Activated B cell treated with CpG ODN at 0.5 μM for 24 hours (primary cell): ENCODE data around the gene URI1. TPM values are rescaled to one million over a fixed set of nuclear protein-coding genes. Genes with fewer than 3 reads are reported as not detected.

ENCODE experiments used
- ATAC-seq: fragments of 200-7000 bp; cut with Tn5 transposase; one replicate; pipeline ENCODE4 v1.10.0; 2021; ENCODE audit warnings: low read depth, mild to moderate bottlenecking, moderate library complexity
- CTCF ChIA-PET: fragments of 350-600 bp; sonication (Branson Sonifier 250); formaldehyde crosslinking; loops from one replicate; lab custom pipeline; 2021; ENCODE audit warnings: antibody characterized with exemption; lab: Charles Lee
- POLR2A ChIA-PET: fragments of 350-600 bp; sonication (Branson Sonifier 250); formaldehyde crosslinking; loops from one replicate; lab custom pipeline; 2021; ENCODE audit warnings: antibody characterized with exemption; lab: Charles Lee
- DNase-seq: peaks from one replicate; pipeline ENCODE4 v3.0.0; 2022
- H3K27ac Mint-ChIP-seq: one replicate; pipeline ENCODE4 v1.8.0; 2020; ENCODE audit warnings: mixed read lengths
- H3K27me3 Mint-ChIP-seq: one replicate; pipeline ENCODE4 v1.8.0; 2021; ENCODE audit warnings: mixed read lengths
- H3K36me3 Mint-ChIP-seq: one replicate; pipeline ENCODE4 v1.8.0; 2021; ENCODE audit warnings: low read depth, mixed read lengths
- H3K4me1 Mint-ChIP-seq: one replicate; pipeline ENCODE4 v1.8.0; 2021; ENCODE audit warnings: mixed read lengths
- H3K4me3 Mint-ChIP-seq: one replicate; pipeline ENCODE4 v1.8.0; 2020; ENCODE audit warnings: mild to moderate bottlenecking, mixed read lengths
- H3K9me3 Mint-ChIP-seq: one replicate; pipeline ENCODE4 v1.8.0; 2020; ENCODE audit warnings: mixed read lengths
- intact Hi-C: fragments of 100-400 bp; cut with micrococcal nuclease; formaldehyde crosslinking; loops from one replicate; pipeline ENCODE4 v1.15.1; 2024
- total RNA-seq: library from RNA; stranded (reverse); gene quantifications from 2 replicates; pipeline ENCODE4 v1.2.3, GENCODE V29; 2022
- TF ChIP-seq, protein P1 (sequence below): fragments of 200-600 bp; IDR thresholded peaks from one replicate; pipeline ENCODE4 v1.8.0; 2022; ENCODE audit warnings: antibody characterized with exemption, mild to moderate bottlenecking

URI1 gene
- total RNA-seq, 1 donor from 2014 or later = 50.6 TPM

DNA sequence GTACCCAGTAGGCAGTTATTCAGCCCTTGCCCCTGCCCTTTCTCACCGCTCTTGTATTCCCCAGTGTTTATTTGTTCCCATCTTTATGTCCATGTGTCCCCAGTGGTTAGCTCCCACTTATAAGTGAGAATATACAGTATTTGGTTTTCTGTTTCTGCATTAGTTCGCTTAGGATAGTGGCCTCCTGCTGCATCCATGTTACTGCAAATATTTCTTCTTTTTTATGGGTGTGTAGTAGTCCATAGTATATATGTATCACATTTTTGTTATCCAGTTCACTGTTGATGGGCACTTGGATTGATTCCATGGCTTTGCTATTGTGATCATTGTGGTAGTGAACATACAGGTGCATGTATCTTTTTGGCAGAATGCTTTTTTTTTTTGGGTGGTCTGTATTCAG lies 32.7 kb downstream of the URI1 start:
- no peak overlapping the region for H3K27ac Mint-ChIP-seq
- no peaks in the 10 kb centered on the region for H3K27me3 Mint-ChIP-seq
- DNase-seq = no peak
- intact Hi-C loops = loop anchor here (5.0 kb wide), 2 partner anchors 32 to 38 kb away; partner anchors contain the start of gene URI1
- ATAC-seq = no peak
- POLR2A ChIA-PET = no interaction called here
- no peaks in the 10 kb centered on the region for H3K36me3 Mint-ChIP-seq
- H3K4me3 Mint-ChIP-seq = no peak overlapping the region
- CTCF ChIA-PET = no interaction called here
- peaks cover 45% of the 10 kb centered on the region for H3K4me1 Mint-ChIP-seq
- no peaks in the 10 kb centered on the region for H3K9me3 Mint-ChIP-seq
- TF ChIP-seq, protein P1, sequence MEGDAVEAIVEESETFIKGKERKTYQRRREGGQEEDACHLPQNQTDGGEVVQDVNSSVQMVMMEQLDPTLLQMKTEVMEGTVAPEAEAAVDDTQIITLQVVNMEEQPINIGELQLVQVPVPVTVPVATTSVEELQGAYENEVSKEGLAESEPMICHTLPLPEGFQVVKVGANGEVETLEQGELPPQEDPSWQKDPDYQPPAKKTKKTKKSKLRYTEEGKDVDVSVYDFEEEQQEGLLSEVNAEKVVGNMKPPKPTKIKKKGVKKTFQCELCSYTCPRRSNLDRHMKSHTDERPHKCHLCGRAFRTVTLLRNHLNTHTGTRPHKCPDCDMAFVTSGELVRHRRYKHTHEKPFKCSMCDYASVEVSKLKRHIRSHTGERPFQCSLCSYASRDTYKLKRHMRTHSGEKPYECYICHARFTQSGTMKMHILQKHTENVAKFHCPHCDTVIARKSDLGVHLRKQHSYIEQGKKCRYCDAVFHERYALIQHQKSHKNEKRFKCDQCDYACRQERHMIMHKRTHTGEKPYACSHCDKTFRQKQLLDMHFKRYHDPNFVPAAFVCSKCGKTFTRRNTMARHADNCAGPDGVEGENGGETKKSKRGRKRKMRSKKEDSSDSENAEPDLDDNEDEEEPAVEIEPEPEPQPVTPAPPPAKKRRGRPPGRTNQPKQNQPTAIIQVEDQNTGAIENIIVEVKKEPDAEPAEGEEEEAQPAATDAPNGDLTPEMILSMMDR = no peak

DNA sequence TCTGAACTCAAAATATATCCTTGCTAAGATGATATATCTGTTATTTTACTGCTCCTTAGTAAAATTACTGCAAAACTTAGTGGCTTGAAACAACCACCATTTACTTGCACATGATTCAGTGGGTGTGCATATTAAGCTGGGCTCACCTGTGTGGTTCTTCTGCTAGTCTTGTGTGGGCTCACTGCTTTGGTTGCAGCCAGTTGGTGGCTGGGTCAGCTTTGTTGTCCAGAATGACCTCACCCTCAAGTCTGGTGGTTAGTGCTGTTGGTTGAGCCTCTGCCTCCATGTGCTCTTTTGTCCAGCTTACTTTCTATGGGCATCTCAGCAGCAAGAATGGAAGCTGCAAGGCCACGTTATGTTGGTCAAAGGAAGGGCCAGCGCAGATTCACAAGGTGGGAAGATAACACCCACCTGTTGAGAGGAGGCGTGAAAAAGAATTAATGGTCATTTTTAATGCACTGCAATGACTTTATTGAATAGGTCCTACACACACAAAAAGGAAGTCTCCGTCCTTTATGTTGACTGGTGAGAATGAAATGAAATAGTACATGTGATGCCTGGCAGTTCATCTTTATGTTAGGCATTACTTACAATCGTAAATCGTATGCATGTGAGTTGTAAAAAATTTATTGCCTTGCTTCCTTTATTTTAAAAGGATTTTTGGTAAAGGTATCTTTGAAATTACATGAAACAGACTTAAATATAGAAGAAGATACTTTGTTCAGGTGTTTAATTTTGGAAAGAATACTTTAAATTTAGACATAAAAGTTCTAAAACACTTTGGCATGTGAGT lies 34.3 kb downstream of the URI1 start:
- peaks cover 44% of the 10 kb centered on the region for H3K4me1 Mint-ChIP-seq
- DNase-seq = no peak
- no peak overlapping the region for H3K4me3 Mint-ChIP-seq
- TF ChIP-seq, protein P1 = no peak
- no peak for ATAC-seq
- no peak overlapping the region for H3K27ac Mint-ChIP-seq
- no peaks in the 10 kb centered on the region for H3K27me3 Mint-ChIP-seq
- ChIA-PET CTCF (no interaction called here), POLR2A (no interaction called here)
- H3K9me3 Mint-ChIP-seq = no peaks in the 10 kb centered on the region
- intact Hi-C loops = loop anchor here (5.0 kb wide), 2 partner anchors 34 to 36 kb away; partner anchors contain the start of gene URI1
- H3K36me3 Mint-ChIP-seq = no peaks in the 10 kb centered on the region

DNA sequence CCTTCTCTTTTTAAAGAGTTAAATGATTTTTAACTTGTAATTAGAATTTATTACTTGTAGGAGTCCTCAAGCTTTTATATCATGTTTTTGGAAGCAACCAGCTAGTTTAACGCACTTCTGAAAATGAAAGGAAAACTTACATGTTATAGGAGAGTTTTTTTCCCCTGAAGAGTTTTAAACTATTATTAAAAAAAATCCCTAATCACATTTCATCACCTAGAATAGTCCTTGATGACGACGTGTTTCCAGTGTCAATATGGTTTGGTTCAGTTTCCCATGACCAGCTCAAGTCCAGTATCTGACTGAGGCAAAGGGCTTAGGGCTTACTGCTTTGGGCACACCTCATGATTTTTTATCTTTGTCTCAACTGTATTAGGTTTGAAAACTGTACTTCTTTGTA lies 36.0 kb downstream of the URI1 start:
- Mint-ChIP-seq H3K27ac (no peak overlapping the region), H3K9me3 (no peaks in the 10 kb centered on the region), H3K4me3 (no peak overlapping the region), H3K4me1 (peaks cover 43% of the 10 kb centered on the region), H3K27me3 (no peaks in the 10 kb centered on the region), H3K36me3 (no peaks in the 10 kb centered on the region)
- intact Hi-C loops = loop anchor here (5.0 kb wide), 2 partner anchors 34 to 36 kb away; partner anchors contain the start of gene URI1
- CTCF ChIA-PET = interaction anchor here (1.0 kb wide), 1 partner anchor 11 kb away, joined by 3 read pairs; no protein-coding TSS in a partner anchor
- POLR2A ChIA-PET = interaction anchor here (0.8 kb wide), 1 partner anchor 9 kb away, joined by 3 read pairs; no protein-coding TSS in a partner anchor
- TF ChIP-seq, protein P1 = no peak
- no peak for DNase-seq
- ATAC-seq = no peak

DNA sequence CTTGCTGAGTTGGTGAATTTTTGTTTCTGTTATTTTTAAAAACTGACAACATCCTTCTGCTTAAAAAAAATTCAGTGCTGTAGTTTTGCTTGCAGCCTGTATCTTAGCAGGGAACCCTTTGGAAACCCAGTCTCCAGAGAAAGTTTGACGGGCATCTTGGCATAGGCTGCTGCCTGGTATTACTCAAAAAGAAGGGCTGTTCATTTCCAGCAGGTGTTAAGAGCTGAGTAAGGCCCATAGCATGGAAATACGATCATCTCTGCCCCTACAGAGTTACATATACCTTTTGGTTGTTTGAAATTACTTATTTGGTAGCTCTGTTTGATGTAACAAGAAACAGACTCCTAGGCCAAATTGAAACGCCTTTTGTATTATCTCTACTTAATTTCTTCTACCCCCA lies 41.5 kb downstream of the URI1 start:
- no peak overlapping the region for H3K27ac Mint-ChIP-seq
- H3K4me1 Mint-ChIP-seq = peaks cover 18% of the 10 kb centered on the region
- no peaks in the 10 kb centered on the region for H3K27me3 Mint-ChIP-seq
- POLR2A ChIA-PET = no interaction called here
- no peak for ATAC-seq
- no peak overlapping the region for H3K4me3 Mint-ChIP-seq
- TF ChIP-seq, protein P1 = no peak
- intact Hi-C loops = no loop called here
- DNase-seq = no peak
- CTCF ChIA-PET = no interaction called here
- H3K9me3 Mint-ChIP-seq = no peaks in the 10 kb centered on the region
- H3K36me3 Mint-ChIP-seq = peaks cover 16% of the 10 kb centered on the region

DNA sequence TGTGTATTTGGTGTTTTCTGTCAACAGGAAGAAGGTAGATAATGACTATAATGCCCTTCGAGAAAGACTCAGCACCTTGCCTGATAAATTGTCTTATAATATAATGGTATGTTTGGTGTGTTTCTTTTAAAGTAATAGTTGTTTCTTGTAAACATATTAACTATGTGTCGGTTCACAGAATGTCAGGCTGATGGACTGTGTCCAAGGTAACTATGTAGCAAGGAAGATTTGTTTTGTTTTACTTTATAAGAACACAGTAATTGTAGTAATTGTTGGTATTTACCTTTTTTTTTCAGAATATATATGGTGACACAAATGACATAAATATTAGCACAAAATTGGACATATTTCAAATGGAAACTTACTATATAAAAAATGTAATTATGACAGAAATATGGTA lies 43.2 kb downstream of the URI1 start:
- TF ChIP-seq, protein P1 = no peak
- peaks cover 28% of the 10 kb centered on the region for H3K36me3 Mint-ChIP-seq
- H3K4me1 Mint-ChIP-seq = peaks cover 18% of the 10 kb centered on the region
- H3K9me3 Mint-ChIP-seq = no peaks in the 10 kb centered on the region
- H3K4me3 Mint-ChIP-seq = no peak overlapping the region
- ChIA-PET CTCF (no interaction called here), POLR2A (no interaction called here)
- intact Hi-C loops = no loop called here
- no peak overlapping the region for H3K27ac Mint-ChIP-seq
- no peaks in the 10 kb centered on the region for H3K27me3 Mint-ChIP-seq
- ATAC-seq = no peak
- DNase-seq = no peak
